Femur (tissue), 1 donor: Measurements from ENCODE around the gene CXCL16.
"Not testable (repeated sequence)": the region's sequence is repeated elsewhere in the genome, so short reads cannot be mapped to it uniquely, and the experiment has no call there.

Experiments
- DNase-seq: peaks from one replicate; pipeline ENCODE4 v3.0.0-alpha.2; 2017

Gene CXCL16

GRCh38 chr17:4719684-4720221 lies 20.0 kb downstream of the CXCL16 start:
- no peak for DNase-seq

- no peak for DNase-seq
Measured at GRCh38 chr17:4719146-4719545, 20.6 kb downstream of the CXCL16 start.

GRCh38 chr17:4718276-4718675 lies 21.5 kb downstream of the CXCL16 start:
- no peak for DNase-seq

GRCh38 chr17:4717791-4718190 lies 21.9 kb downstream of the CXCL16 start:
- no peak for DNase-seq

GRCh38 chr17:4716081-4716480 lies 23.6 kb downstream of the CXCL16 start:
- no peak for DNase-seq

GRCh38 chr17:4715063-4715744 lies 24.5 kb downstream of the CXCL16 start:
- DNase-seq = no peak

GRCh38 chr17:4714340-4715062 lies 25.2 kb downstream of the CXCL16 start:
- not testable (repeated sequence) for DNase-seq

- no peak for DNase-seq
Measured at GRCh38 chr17:4712526-4712925, 27.2 kb downstream of the CXCL16 start.

GRCh38 chr17:4711661-4712181 lies 28.0 kb downstream of the CXCL16 start:
- DNase-seq = peak; percentile 58

- peak; percentile 48 for DNase-seq
Measured at GRCh38 chr17:4710693-4711634, 28.8 kb downstream of the CXCL16 start.

GRCh38 chr17:4709794-4710692 lies 29.7 kb downstream of the CXCL16 start, which contains the start of gene ARRB2:
Gene ARRB2, plus strand, starts transcription at chr17:4710632. Its CDS starts 90 bp downstream, at chr17:4710722.
- DNase-seq = peak; percentile 99

- DNase-seq = no peak
Measured at GRCh38 chr17:4708436-4708835, 31.3 kb downstream of the CXCL16 start.

- no peak for DNase-seq
Measured at GRCh38 chr17:4706121-4706520, 33.6 kb downstream of the CXCL16 start.

- no peak for DNase-seq
Measured at GRCh38 chr17:4704991-4705390, 34.7 kb downstream of the CXCL16 start.

GRCh38 chr17:4704574-4704907 lies 35.2 kb downstream of the CXCL16 start:
- not testable (repeated sequence) for DNase-seq

- DNase-seq = no peak
Measured at GRCh38 chr17:4703330-4703691, 36.4 kb downstream of the CXCL16 start.

GRCh38 chr17:4701116-4701515 lies 38.6 kb downstream of the CXCL16 start:
- DNase-seq = no peak

- not testable (repeated sequence) for DNase-seq
Measured at GRCh38 chr17:4699401-4700056, 40.2 kb downstream of the CXCL16 start.

- no peak for DNase-seq
Measured at GRCh38 chr17:4696437-4696805, 43.3 kb downstream of the CXCL16 start.

- no peak for DNase-seq
Measured at GRCh38 chr17:4693416-4693815, 46.3 kb downstream of the CXCL16 start.

- no peak for DNase-seq
Measured at GRCh38 chr17:4691686-4692085, 48.0 kb downstream of the CXCL16 start.
